Measurements from ENCODE around the gene ZNF205. TPM values are rescaled to one million over a fixed set of nuclear protein-coding genes. Genes with fewer than 3 reads are reported as not detected.

Gene ZNF205
- total and polyA plus RNA-seq, 9 of the 15 experiments (the other 6 are each of a cell fraction or from before 2014, with no cell fraction given) = 2.4 to 11.8 (median 5.1) TPM; not detected in 2

GRCh38 chr16:3112058-3112880 is at the start of gene ZNF205 (continued):
- TF ChIP-seq, protein P1, sequence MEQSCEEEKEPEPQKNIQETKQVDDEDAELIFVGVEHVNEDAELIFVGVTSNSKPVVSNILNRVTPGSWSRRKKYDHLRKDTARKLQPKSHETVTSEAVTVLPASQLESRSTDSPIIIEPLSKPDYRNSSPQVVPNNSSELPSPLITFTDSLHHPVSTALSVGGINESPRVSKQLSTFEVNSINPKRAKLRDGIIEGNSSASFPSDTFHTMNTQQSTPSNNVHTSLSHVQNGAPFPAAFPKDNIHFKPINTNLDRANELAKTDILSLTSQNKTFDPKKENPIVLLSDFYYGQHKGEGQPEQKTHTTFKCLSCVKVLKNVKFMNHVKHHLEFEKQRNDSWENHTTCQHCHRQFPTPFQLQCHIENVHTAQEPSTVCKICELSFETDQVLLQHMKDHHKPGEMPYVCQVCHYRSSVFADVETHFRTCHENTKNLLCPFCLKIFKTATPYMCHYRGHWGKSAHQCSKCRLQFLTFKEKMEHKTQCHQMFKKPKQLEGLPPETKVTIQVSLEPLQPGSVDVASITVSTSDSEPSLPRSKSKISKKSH (CRISPR knock-in tag; IDR thresholded peaks at IDR 0.05) = no peak
- TF ChIP-seq CHCHD3 (CRISPR knock-in tag; IDR thresholded peaks at IDR 0.05) = no peak
- no peak for TF ChIP-seq MTA2 (IDR thresholded peaks at IDR 0.05; ENCODE audit: low read depth)
- TF ChIP-seq FOXO4 (CRISPR knock-in tag; IDR thresholded peaks at IDR 0.05) = no peak
- peak; percentile 38 for TF ChIP-seq ZFX (CRISPR knock-in tag; IDR thresholded peaks at IDR 0.05)
- TF ChIP-seq ARID1B (IDR thresholded peaks at IDR 0.05) = peak; percentile 9; the same call in 1 of the 2 replicates
- no peak for TF ChIP-seq ZKSCAN3 (CRISPR knock-in tag; IDR thresholded peaks at IDR 0.05)
- TF ChIP-seq JUN (IDR thresholded peaks at IDR 0.05; ENCODE audit: borderline replicate concordance, low read depth, low read length) = 0 out of 2 replicates have a peak, but pooled peaks have one; percentile 36
- TF ChIP-seq JUN (CRISPR knock-in tag; IDR thresholded peaks at IDR 0.05; ENCODE audit: borderline replicate concordance) = no peak
- peak; percentile 79 for TF ChIP-seq NR2C1 (IDR thresholded peaks at IDR 0.05)
- peak; percentile 71 for TF ChIP-seq NR2C1 (tag; IDR thresholded peaks at IDR 0.05)
- no peak for TF ChIP-seq NR2C2 (CRISPR knock-in tag; IDR thresholded peaks at IDR 0.05)
- peak; percentile 84 for TF ChIP-seq NR2C2 (tag; IDR thresholded peaks at IDR 0.05)
- no peak for TF ChIP-seq SIRT6 (IDR thresholded peaks at IDR 0.05; ENCODE audit: low read depth, low read length)
- TF ChIP-seq HDAC1 (IDR thresholded peaks at IDR 0.05) = peak in 1 of 2 experiments; percentile 67; a peak in 1 of 4 replicates
- TF ChIP-seq THAP7 (CRISPR knock-in tag; IDR thresholded peaks at IDR 0.05) = no peak
- no peak for TF ChIP-seq ZNF696 (CRISPR knock-in tag; conservative IDR thresholded peaks at IDR 0.05)
- no peak for TF ChIP-seq CCAR2 (IDR thresholded peaks at IDR 0.05; ENCODE audit: low read depth, low read length)
- no peak for TF ChIP-seq NFXL1 (CRISPR knock-in tag; IDR thresholded peaks at IDR 0.05)
- no peak for TF ChIP-seq HDAC8 (tag; IDR thresholded peaks at IDR 0.05)
- peak; percentile 52; the same call in 1 of the 2 replicates for TF ChIP-seq BHLHE40 (IDR thresholded peaks at IDR 0.05; ENCODE audit: low read length)
- no peak for TF ChIP-seq CBFA2T3 (IDR thresholded peaks at IDR 0.05)
- peak; percentile 11; the same call in 1 of the 2 replicates for TF ChIP-seq TCF3 (CRISPR knock-in tag; IDR thresholded peaks at IDR 0.05)
- TF ChIP-seq, protein P2, sequence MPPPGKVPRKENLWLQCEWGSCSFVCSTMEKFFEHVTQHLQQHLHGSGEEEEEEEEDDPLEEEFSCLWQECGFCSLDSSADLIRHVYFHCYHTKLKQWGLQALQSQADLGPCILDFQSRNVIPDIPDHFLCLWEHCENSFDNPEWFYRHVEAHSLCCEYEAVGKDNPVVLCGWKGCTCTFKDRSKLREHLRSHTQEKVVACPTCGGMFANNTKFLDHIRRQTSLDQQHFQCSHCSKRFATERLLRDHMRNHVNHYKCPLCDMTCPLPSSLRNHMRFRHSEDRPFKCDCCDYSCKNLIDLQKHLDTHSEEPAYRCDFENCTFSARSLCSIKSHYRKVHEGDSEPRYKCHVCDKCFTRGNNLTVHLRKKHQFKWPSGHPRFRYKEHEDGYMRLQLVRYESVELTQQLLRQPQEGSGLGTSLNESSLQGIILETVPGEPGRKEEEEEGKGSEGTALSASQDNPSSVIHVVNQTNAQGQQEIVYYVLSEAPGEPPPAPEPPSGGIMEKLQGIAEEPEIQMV (tag; conservative IDR thresholded peaks at IDR 0.05; ENCODE audit: low read depth) = no peak
